ENCODE results near the gene PRDM8. TPM values are rescaled to one million over a fixed set of nuclear protein-coding genes. Genes with fewer than 3 reads are reported as not detected.
"Not testable (repeated sequence)": the region's sequence is repeated elsewhere in the genome, so short reads cannot be mapped to it uniquely, and the experiment has no call there.

The PRDM8 gene
- total RNA-seq, 1 donor from 2014 or later: 0.07 TPM

GRCh38 chr4:80239480-80240150 lies 42.3 kb downstream of the PRDM8 start:
- Mint-ChIP-seq H3K9me3 (ENCODE audit: low read depth) (no peaks in the 10 kb centered on the region), H3K27me3 (ENCODE audit: low read depth) (peaks cover 1% of the 10 kb centered on the region), H3K4me1 (ENCODE audit: low read depth) (peaks cover 27% of the 10 kb centered on the region), H3K4me3 (ENCODE audit: unreplicated experiment) (no peak overlapping the region), H3K36me3 (ENCODE audit: low read depth) (no peaks in the 10 kb centered on the region), H3K27ac (ENCODE audit: unreplicated experiment) (no peak overlapping the region)
- TF ChIP-seq, protein P1, sequence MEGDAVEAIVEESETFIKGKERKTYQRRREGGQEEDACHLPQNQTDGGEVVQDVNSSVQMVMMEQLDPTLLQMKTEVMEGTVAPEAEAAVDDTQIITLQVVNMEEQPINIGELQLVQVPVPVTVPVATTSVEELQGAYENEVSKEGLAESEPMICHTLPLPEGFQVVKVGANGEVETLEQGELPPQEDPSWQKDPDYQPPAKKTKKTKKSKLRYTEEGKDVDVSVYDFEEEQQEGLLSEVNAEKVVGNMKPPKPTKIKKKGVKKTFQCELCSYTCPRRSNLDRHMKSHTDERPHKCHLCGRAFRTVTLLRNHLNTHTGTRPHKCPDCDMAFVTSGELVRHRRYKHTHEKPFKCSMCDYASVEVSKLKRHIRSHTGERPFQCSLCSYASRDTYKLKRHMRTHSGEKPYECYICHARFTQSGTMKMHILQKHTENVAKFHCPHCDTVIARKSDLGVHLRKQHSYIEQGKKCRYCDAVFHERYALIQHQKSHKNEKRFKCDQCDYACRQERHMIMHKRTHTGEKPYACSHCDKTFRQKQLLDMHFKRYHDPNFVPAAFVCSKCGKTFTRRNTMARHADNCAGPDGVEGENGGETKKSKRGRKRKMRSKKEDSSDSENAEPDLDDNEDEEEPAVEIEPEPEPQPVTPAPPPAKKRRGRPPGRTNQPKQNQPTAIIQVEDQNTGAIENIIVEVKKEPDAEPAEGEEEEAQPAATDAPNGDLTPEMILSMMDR (IDR thresholded peaks at IDR 0.05): no peak
- no peak for DNase-seq (ENCODE audit: low spot score)

DNA sequence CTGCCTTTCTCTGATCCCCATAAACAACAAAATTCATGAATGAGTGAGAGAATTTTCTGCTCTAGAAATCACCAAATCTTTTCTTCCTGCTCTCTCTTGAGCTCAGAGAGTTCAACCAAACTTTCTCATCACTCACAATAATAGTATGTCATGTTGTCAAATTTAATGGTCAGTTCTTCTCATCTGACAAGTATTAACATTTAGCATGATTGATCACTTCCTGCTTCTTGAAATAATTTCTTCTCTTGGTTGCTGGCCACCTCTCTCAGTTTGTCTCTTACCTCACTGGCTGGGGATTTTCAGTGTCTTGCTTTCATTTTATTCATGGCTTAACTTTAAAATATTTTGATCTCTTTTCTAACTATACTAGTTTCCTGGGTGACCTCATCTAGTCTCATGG lies 43.7 kb downstream of the PRDM8 start:
- Mint-ChIP-seq H3K4me1 (ENCODE audit: low read depth) (peaks cover 15% of the 10 kb centered on the region), H3K4me3 (ENCODE audit: unreplicated experiment) (no peak overlapping the region), H3K36me3 (ENCODE audit: low read depth) (no peaks in the 10 kb centered on the region), H3K27ac (ENCODE audit: unreplicated experiment) (no peak overlapping the region), H3K9me3 (ENCODE audit: low read depth) (no peaks in the 10 kb centered on the region), H3K27me3 (ENCODE audit: low read depth) (peaks cover 1% of the 10 kb centered on the region)
- TF ChIP-seq, protein P1 (IDR thresholded peaks at IDR 0.05): no peak
- no peak for DNase-seq (ENCODE audit: low spot score)

DNA sequence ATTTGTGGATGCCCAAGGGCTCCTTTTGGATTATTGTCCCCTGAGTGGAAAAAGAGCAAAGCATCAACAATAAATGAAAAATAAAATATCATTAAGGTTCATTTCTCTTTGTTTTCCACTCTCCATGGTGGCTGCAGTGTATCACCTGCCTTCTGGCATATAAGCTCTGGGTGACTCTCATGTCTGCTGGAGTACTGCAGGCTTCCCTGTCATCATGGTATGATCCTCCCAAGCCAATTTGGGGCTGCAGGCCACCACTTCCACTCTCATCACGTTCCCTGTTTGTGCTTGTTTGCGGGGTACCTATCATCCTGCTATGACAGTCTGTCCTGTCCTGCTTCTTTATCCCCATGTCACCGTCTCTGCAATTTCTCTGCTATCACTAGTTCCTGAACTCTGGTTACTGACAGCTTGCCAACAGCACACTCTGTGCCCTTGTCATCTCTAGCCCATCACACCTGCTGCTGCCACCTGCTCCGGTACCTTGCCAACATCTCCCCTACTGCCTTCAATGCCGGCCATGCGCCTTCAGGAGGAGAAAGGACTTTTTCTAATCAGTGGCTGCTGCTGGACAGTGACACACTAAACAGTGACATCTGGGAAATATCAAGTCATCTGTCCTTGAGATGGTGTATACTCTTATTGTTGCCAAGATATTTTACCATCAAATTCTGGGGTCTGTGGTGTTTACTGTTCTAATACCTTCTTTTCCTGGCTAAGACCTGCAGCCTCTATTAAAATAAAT lies 46.1 kb downstream of the PRDM8 start:
- DNase-seq (ENCODE audit: low spot score): peak; percentile 38
- Mint-ChIP-seq H3K27me3 (ENCODE audit: low read depth) (peaks cover 1% of the 10 kb centered on the region), H3K36me3 (ENCODE audit: low read depth) (no peaks in the 10 kb centered on the region), H3K27ac (ENCODE audit: unreplicated experiment) (no peak overlapping the region), H3K9me3 (ENCODE audit: low read depth) (no peaks in the 10 kb centered on the region), H3K4me3 (ENCODE audit: unreplicated experiment) (no peak overlapping the region), H3K4me1 (ENCODE audit: low read depth) (no peaks in the 10 kb centered on the region)
- TF ChIP-seq, protein P1 (IDR thresholded peaks at IDR 0.05): no peak

- not testable (repeated sequence) for DNase-seq (ENCODE audit: low spot score); H3K36me3 Mint-ChIP-seq (ENCODE audit: low read depth); H3K9me3 Mint-ChIP-seq (ENCODE audit: low read depth); H3K27ac Mint-ChIP-seq (ENCODE audit: unreplicated experiment); H3K4me1 Mint-ChIP-seq (ENCODE audit: low read depth); H3K27me3 Mint-ChIP-seq (ENCODE audit: low read depth); H3K4me3 Mint-ChIP-seq (ENCODE audit: unreplicated experiment)
Measured at GRCh38 chr4:80247484-80247883, 50.2 kb downstream of the PRDM8 start.

DNA sequence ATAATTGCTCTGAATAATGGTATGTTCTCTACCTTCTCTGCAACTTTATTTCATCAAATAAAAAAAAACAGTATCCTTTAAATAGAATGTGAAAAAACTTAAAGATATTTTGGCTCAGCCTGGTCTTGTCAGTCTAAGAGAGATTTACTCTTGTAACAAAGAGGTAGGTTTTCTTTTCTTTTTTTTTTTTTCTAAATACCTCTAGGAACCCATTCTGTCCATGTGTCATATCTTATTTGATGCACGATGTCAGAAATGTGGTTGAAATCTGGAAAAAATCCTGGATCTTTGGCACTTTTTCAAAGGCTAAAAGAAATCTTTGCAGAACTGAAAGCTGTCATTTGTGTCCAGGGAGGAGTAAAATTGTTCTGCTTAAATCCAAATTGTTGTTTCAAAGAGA lies 51.8 kb downstream of the PRDM8 start:
- Mint-ChIP-seq H3K9me3 (ENCODE audit: low read depth) (no peaks in the 10 kb centered on the region), H3K36me3 (ENCODE audit: low read depth) (no peaks in the 10 kb centered on the region), H3K27ac (ENCODE audit: unreplicated experiment) (no peak overlapping the region), H3K4me1 (ENCODE audit: low read depth) (peaks cover 10% of the 10 kb centered on the region), H3K4me3 (ENCODE audit: unreplicated experiment) (no peak overlapping the region), H3K27me3 (ENCODE audit: low read depth) (peaks cover under 1% of the 10 kb centered on the region)
- TF ChIP-seq, protein P1 (IDR thresholded peaks at IDR 0.05): no peak
- DNase-seq (ENCODE audit: low spot score): no peak

Data from chondrocyte (in vitro differentiated cells).